ENCODE data around the gene PIM1. TPM values are rescaled to one million over a fixed set of nuclear protein-coding genes. Genes with fewer than 3 reads are reported as not detected.

The PIM1 gene
- polyA plus RNA-seq, 1 experiment, result 35.3 TPM

- Histone ChIP-seq H3K27ac (ENCODE audit: low read depth, low read length) (no peak overlapping the region), H3K4me3 (ENCODE audit: low read depth, low read length) (no peak overlapping the region), H3K27me3 (ENCODE audit: control insufficient read depth, insufficient read depth, low read length) (no peaks in the 10 kb centered on the region), H3K9me3 (ENCODE audit: control insufficient read depth, insufficient read depth, low read length) (no peaks in the 10 kb centered on the region)
- ChIA-PET POLR2A (no interaction called here), CTCF (no interaction called here)
- DNase-seq (ENCODE audit: low read depth, low spot score), result no peak
- no peak for TF ChIP-seq CTCF (IDR thresholded peaks at IDR 0.05; ENCODE audit: low read depth, low read length)
These were observed 7.2 kb upstream of the PIM1 start for GRCh38 chr6:37162740-37163139.

- no peak for TF ChIP-seq CTCF (IDR thresholded peaks at IDR 0.05; ENCODE audit: low read depth, low read length)
- Histone ChIP-seq H3K4me3 (ENCODE audit: low read depth, low read length) (peak overlapping the region; percentile 62; the same call in 1 of the 2 replicates), H3K27ac (ENCODE audit: low read depth, low read length) (no peak overlapping the region), H3K27me3 (ENCODE audit: control insufficient read depth, insufficient read depth, low read length) (no peaks in the 10 kb centered on the region), H3K9me3 (ENCODE audit: control insufficient read depth, insufficient read depth, low read length) (peaks cover 7% of the 10 kb centered on the region; the same call in 1 of the 2 replicates)
- POLR2A ChIA-PET, result interaction anchor here (1.0 to 3.5 kb wide), 4 partner anchors 24 to 66 kb away, joined by 3 to 49 read pairs (median 8); no protein-coding TSS in a partner anchor
- no peak for DNase-seq (ENCODE audit: low read depth, low spot score)
- CTCF ChIA-PET, result interaction anchor here (0.9 to 1.5 kb wide), 2 partner anchors 117 to 150 kb away, joined by 3 to 4 read pairs; no protein-coding TSS in a partner anchor
These were observed 1.7 kb upstream of the PIM1 start for GRCh38 chr6:37168163-37168758.

GRCh38 chr6:37168811-37169495, 999 bp upstream of the PIM1 start:
- H3K4me3 ChIP-seq (ENCODE audit: low read depth, low read length), result peak overlapping the region; percentile 62
- H3K27me3 ChIP-seq (ENCODE audit: control insufficient read depth, insufficient read depth, low read length), result no peaks in the 10 kb centered on the region
- ChIA-PET POLR2A (interaction anchor here (0.6 to 4.0 kb wide), 12 partner anchors 24 to 147 kb away, joined by 3 to 49 read pairs (median 4); no protein-coding TSS in a partner anchor), CTCF (interaction anchor here (0.9 to 1.5 kb wide), 3 partner anchors 97 to 151 kb away, joined by 3 to 6 read pairs (median 4); no protein-coding TSS in a partner anchor)
- no peak for DNase-seq (ENCODE audit: low read depth, low spot score)
- peaks cover 7% of the 10 kb centered on the region; the same call in 1 of the 2 replicates for H3K9me3 ChIP-seq (ENCODE audit: control insufficient read depth, insufficient read depth, low read length)
- peak overlapping the region; percentile 99 for H3K27ac ChIP-seq (ENCODE audit: low read depth, low read length)
- no peak for TF ChIP-seq CTCF (IDR thresholded peaks at IDR 0.05; ENCODE audit: low read depth, low read length)

- TF ChIP-seq CTCF (IDR thresholded peaks at IDR 0.05; ENCODE audit: low read depth, low read length), result peak; percentile 30; the same call in 1 of the 2 replicates
- CTCF ChIA-PET, result interaction anchor here (0.6 to 4.7 kb wide), 15 partner anchors 9 to 319 kb away, joined by 3 to 92 read pairs (median 9); no protein-coding TSS in a partner anchor
- POLR2A ChIA-PET, result interaction anchor here (0.5 to 4.0 kb wide), 14 partner anchors 9 to 533 kb away, joined by 4 to 49 read pairs (median 7); no protein-coding TSS in a partner anchor
- H3K27ac ChIP-seq (ENCODE audit: low read depth, low read length), result peak overlapping the region; percentile 88
- peaks cover 7% of the 10 kb centered on the region; the same call in 1 of the 2 replicates for H3K9me3 ChIP-seq (ENCODE audit: control insufficient read depth, insufficient read depth, low read length)
- H3K27me3 ChIP-seq (ENCODE audit: control insufficient read depth, insufficient read depth, low read length), result no peaks in the 10 kb centered on the region
- DNase-seq (ENCODE audit: low read depth, low spot score), result no peak
- peak overlapping the region; percentile 95 for H3K4me3 ChIP-seq (ENCODE audit: low read depth, low read length)
These were observed 585 bp downstream of the PIM1 start for GRCh38 chr6:37170273-37171200.
